Esophagus squamous epithelium (tissue), 5 donors: ENCODE results near the gene RNF220. TPM values are rescaled to one million over a fixed set of nuclear protein-coding genes. Genes with fewer than 3 reads are reported as not detected.

ENCODE experiments used
- DNase-seq: peaks from one replicate; lab custom pipeline; 2025; lab: John Stamatoyannopoulos, UW
- H3K27ac ChIP-seq, 4 donors: fragments of 200-600 bp; sonication (generic); one replicate each; pipeline ENCODE4 v1.5.1; 2016 to 2019; ENCODE audit warnings: mild to moderate bottlenecking in 1 of 4
- H3K27me3 ChIP-seq, 4 donors: fragments of 200-600 bp; sonication (generic); 1 replicate in 3 of 4; 2 replicates in 1 of 4; pipeline versions ENCODE4 v1.5.1 to v1.6.0; 2017 to 2021; ENCODE audit warnings: antibody characterized with exemption in 1 of 4
- H3K36me3 ChIP-seq, 3 donors: fragments of 200-600 bp; sonication (generic); one replicate each; pipeline ENCODE4 v1.5.1; 2016 to 2019
- H3K4me1 ChIP-seq, 3 donors: fragments of 200-600 bp; sonication (generic); one replicate each; pipeline ENCODE4 v1.5.1; 2017 to 2019
- H3K4me3 ChIP-seq, 4 donors: fragments of 200-600 bp; sonication (generic); 1 replicate in 3 of 4; 2 replicates in 1 of 4; pipeline ENCODE4 v1.5.1; 2016 to 2019; ENCODE audit warnings: mild to moderate bottlenecking in 2 of 4, moderate library complexity in 1 of 4
- H3K9me3 ChIP-seq, 3 donors: fragments of 200-600 bp; sonication (generic); one replicate each; pipeline ENCODE4 v1.5.1; 2016 to 2019
- POLR2A ChIP-seq, 4 donors: fragments of 450-650 bp; IDR thresholded peaks; one replicate each; pipeline ENCODE4 v1.6.1; 2017; ENCODE audit warnings: antibody characterized with exemption in 4 of 4, mild to moderate bottlenecking in 4 of 4, moderate library complexity in 3 of 4
- WGBS, 2 donors: methylation state at CpG; one replicate each; pipeline ENCODE4 v1.1.5; 2018; 5-methylcytosine and 5-hydroxymethylcytosine counted together
- intact Hi-C: fragments of 100-400 bp; cut with DNase I; formaldehyde crosslinking; loops from one replicate; pipeline ENCODE4 v1.15.0; 2022
- total RNA-seq, 4 donors: library from RNA; depleted of rRNA; stranded (reverse); fragments of >200 nt; gene quantifications; one replicate each; pipeline ENCODE4 v1.1.0, GENCODE V29; 2016
- TF ChIP-seq, protein P1 (sequence below), 6 experiments: fragments of 450-650 bp in 4 of 6; fragments of 200-600 bp in 2 of 6; sonication (generic) in 2 of 6; IDR thresholded peaks; one replicate each; pipeline ENCODE4 v1.5.1; 2016 to 2019; ENCODE audit warnings: antibody characterized with exemption in 6 of 6, mild to moderate bottlenecking in 4 of 6, moderate library complexity in 4 of 6
- donor health status: DM: yes; HTN: yes; CAD: no.

The RNF220 gene
- total RNA-seq, 4 donors from 2014 or later: 44.8 to 111 (median 60.3) TPM

GRCh38 chr1:44647896-44648295 lies 242.8 kb downstream of the RNF220 start:
- intact Hi-C loops: no loop called here
- Histone ChIP-seq H3K27ac (no peak overlapping the region), H3K27me3 (no peaks in the 10 kb centered on the region), H3K9me3 (no peaks in the 10 kb centered on the region), H3K4me1 (peaks cover 0 to 37% (median 17%) of the 10 kb centered on the region in 3 donors), H3K4me3 (no peak overlapping the region), H3K36me3 (peaks cover 19 to 96% (median 52%) of the 10 kb centered on the region in 3 donors)
- 83 to 88% methylated on average over 2 of the region's 2 CpGs for WGBS, 2 donors
- no peak for TF ChIP-seq POLR2A (IDR thresholded peaks at IDR 0.05)
- TF ChIP-seq, protein P1, sequence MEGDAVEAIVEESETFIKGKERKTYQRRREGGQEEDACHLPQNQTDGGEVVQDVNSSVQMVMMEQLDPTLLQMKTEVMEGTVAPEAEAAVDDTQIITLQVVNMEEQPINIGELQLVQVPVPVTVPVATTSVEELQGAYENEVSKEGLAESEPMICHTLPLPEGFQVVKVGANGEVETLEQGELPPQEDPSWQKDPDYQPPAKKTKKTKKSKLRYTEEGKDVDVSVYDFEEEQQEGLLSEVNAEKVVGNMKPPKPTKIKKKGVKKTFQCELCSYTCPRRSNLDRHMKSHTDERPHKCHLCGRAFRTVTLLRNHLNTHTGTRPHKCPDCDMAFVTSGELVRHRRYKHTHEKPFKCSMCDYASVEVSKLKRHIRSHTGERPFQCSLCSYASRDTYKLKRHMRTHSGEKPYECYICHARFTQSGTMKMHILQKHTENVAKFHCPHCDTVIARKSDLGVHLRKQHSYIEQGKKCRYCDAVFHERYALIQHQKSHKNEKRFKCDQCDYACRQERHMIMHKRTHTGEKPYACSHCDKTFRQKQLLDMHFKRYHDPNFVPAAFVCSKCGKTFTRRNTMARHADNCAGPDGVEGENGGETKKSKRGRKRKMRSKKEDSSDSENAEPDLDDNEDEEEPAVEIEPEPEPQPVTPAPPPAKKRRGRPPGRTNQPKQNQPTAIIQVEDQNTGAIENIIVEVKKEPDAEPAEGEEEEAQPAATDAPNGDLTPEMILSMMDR (IDR thresholded peaks at IDR 0.05): no peak
- DNase-seq: no peak

DNA sequence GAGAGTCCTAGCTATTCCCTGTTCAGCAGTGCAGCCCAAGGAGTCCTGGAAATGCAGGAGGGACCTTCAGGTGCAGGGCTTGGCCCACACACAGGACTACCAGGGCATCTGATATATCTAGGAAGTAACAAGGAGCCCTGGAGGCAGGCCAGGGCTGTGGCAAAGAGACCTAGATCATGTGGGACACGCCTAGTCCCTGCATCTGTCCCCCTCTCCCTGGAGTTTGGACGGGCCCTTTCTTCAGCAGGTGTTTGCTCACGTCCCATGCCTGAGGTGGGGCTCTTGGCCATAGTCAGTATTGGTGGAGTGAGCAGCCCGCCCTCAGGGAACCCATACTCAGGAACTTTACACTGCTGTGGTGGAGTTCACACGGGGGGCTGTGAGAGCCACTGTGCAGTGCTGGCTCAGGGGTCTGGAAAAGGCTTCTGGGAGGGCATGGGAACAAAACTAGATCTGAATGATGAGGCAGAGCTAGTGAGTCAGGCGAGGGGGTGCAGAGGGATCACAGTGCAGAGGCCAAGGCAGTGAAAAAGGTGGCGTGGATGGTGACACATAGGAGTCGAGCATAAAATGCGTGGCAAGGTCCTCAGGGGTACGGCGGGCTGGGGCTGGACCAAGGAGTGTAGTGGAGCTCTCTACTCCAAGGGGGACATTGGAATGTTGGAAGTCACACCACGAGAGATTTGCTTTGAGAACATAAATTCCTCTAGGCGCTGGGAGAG lies 243.6 kb downstream of the RNF220 start:
- Histone ChIP-seq H3K27me3 (no peaks in the 10 kb centered on the region), H3K27ac (no peak overlapping the region), H3K4me3 (no peak overlapping the region), H3K36me3 (peaks cover 19 to 92% (median 52%) of the 10 kb centered on the region in 3 donors), H3K4me1 (peaks cover 0 to 29% (median 15%) of the 10 kb centered on the region in 3 donors), H3K9me3 (no peaks in the 10 kb centered on the region)
- intact Hi-C loops: no loop called here
- WGBS, 2 donors: 88% methylated on average over 10 to 13 of the region's 13 CpGs
- DNase-seq: no peak
- TF ChIP-seq, protein P1 (IDR thresholded peaks at IDR 0.05): no peak
- TF ChIP-seq POLR2A (IDR thresholded peaks at IDR 0.05): no peak

- TF ChIP-seq, protein P1 (IDR thresholded peaks at IDR 0.05): no peak
- TF ChIP-seq POLR2A (IDR thresholded peaks at IDR 0.05): no peak
- Histone ChIP-seq H3K4me3 (no peak overlapping the region), H3K36me3 (peaks cover 19 to 92% (median 49%) of the 10 kb centered on the region in 3 donors), H3K27ac (no peak overlapping the region), H3K9me3 (no peaks in the 10 kb centered on the region), H3K4me1 (peaks cover 0 to 19% (median 5%) of the 10 kb centered on the region in 3 donors), H3K27me3 (no peaks in the 10 kb centered on the region)
- 87 to 95% methylated on average over 6 to 13 of the region's 13 CpGs for WGBS, 2 donors
- intact Hi-C loops: no loop called here
- no peak for DNase-seq
These were observed 244.7 kb downstream of the RNF220 start for GRCh38 chr1:44649788-44650158.

- Histone ChIP-seq H3K27ac (no peak overlapping the region), H3K27me3 (no peaks in the 10 kb centered on the region), H3K4me1 (peaks cover 0 to 13% (median 0%) of the 10 kb centered on the region in 3 donors), H3K4me3 (no peak overlapping the region), H3K36me3 (peaks cover 19 to 88% (median 45%) of the 10 kb centered on the region in 3 donors), H3K9me3 (no peaks in the 10 kb centered on the region)
- 60 to 90% methylated on average over 1 to 14 of the region's 23 CpGs for whole genome bisulfite sequencing, 2 donors
- TF ChIP-seq, protein P1 (IDR thresholded peaks at IDR 0.05): no peak
- TF ChIP-seq POLR2A (IDR thresholded peaks at IDR 0.05): no peak
- no peak for DNase-seq
- intact Hi-C loops: no loop called here
These were observed 245.2 kb downstream of the RNF220 start for GRCh38 chr1:44650159-44650831.

- Histone ChIP-seq H3K36me3 (peaks cover 13 to 80% (median 42%) of the 10 kb centered on the region in 3 donors), H3K27ac (no peak overlapping the region), H3K4me1 (peaks cover 0 to 6% (median 0%) of the 10 kb centered on the region in 3 donors), H3K4me3 (no peak overlapping the region), H3K27me3 (no peaks in the 10 kb centered on the region), H3K9me3 (no peaks in the 10 kb centered on the region)
- 73 to 87% methylated on average over 7 of the region's 8 CpGs for WGBS, 2 donors
- DNase-seq: no peak
- TF ChIP-seq, protein P1 (IDR thresholded peaks at IDR 0.05): no peak
- TF ChIP-seq POLR2A (IDR thresholded peaks at IDR 0.05): no peak
- intact Hi-C loops: no loop called here
These were observed 246.0 kb downstream of the RNF220 start for GRCh38 chr1:44651069-44651468.
